Activated CD4-positive, alpha-beta T cell treated with anti-CD3 and anti-CD28 coated beads, Interleukin-2, Interleukin-6, amounts not matched to agents 100 ng/mL and 50 ng/mL, durations not matched to agents 16 hours and 8 hours (primary cell): ENCODE data around the gene TSEN54.
"Not testable (repeated sequence)": the region's sequence is repeated elsewhere in the genome, so short reads cannot be mapped to it uniquely, and the experiment has no call there.

Source experiments
- DNase-seq: peaks from one replicate; pipeline ENCODE4 v3.0.0-alpha.2; 2020

The TSEN54 gene

DNA sequence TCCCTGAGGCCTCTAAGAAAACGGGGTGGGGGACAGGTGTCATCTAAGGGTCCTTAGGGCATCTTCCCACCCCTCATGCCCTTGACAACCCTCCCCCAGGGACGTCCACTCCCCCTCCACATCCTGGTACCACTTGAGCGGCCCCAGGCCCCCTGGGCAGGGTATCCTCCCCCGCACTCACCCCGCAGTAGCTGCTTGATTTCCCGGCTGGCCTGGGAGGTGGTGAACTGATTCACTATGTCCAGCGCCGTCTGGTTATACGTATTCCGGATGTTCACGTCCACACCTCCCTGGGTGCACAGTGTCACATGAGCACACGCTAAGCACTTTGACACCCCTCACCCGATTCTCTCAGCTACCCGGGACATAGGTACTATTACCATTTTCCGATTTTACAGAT, 10.7 kb upstream of the TSEN54 start:
- no peak for DNase-seq

DNA sequence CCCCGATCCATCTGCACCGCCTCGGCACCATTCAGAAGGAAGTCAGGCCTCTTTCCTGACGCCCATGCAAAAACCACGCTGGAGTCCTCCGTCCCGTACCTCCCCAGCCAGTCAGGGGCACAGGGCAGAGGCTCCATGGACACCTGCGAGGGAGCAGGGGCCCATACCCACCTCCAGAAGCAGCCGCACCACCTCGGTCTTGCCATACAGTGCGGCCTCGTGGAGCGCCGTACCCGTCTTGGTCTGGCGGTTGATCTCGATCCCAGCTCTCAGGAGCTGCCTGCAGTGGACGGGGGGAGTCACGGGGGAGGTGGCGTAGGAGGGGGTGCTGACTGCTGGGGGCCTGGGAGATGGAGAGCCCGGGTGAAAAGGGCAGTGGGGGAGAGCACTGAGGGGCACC, 10.2 kb upstream of the TSEN54 start:
- DNase-seq: no peak

DNA sequence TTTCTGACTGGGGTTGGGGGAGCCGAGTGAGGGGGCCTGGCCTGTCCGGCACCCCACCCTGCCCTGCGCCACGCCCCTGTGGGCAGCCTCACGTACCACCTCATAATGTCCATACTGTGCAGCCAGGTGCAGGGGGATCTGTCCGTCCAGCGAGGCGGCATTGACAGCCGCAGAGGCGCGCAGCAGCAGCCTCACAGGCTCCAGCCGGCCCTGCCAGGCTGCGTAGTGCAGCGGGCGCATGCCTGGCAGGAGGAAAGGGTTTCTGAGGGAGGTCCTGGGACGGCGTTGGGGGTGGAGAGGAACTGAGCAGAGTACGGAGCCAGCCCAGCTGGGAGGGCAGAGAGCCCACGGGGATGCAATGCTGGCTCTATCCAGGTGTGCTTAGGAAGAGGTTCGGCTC, 9.4 kb upstream of the TSEN54 start:
- DNase-seq: no peak

DNA sequence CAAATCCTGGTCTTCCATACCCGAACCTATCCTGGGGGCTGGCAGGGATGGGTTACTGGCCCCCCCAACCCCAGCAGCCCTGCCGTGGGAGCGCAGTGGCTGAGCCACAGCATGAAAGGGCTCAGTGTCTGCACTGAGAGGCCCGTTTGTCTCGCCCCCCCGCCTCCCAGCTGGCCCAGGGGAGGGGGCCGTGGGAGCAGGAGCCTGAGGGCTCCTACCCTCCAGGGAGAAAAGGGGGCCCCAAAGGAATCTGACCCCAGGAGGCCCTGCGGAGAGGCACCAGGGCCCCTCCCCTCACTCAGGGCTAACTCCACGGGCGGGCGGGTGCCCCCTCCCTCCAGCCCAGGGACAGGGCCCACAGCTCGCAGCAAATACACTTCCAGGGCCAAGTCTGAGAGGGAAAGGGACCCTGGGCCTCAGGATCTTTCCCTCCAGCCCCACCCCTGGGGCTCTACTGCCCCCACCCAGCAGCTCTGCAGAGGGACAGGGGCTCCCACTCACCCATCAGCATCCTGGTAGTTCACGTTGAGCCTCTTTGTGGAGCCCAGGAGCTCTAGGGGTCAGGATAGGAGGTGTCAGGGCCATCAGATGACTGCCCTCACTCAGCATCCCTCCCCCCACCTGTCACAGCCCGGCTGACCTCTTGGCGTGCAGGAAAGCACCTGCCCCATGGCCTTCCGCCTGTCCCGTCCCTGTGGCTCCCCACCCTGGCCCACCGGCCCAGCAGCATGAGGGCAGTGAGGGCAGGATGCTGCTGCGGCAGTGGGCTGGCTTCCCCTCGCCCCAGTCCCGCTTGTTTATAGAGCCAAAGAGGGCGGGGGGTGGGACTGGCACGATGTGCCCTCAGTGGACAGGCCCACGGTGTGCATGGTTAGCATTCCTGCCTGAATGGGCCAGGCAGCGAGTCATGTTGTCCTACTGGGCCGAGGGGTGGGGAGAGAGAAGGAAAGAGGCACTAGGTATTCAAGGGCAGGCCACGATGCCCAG, 8.3 kb upstream of the TSEN54 start:
- DNase-seq: no peak

DNA sequence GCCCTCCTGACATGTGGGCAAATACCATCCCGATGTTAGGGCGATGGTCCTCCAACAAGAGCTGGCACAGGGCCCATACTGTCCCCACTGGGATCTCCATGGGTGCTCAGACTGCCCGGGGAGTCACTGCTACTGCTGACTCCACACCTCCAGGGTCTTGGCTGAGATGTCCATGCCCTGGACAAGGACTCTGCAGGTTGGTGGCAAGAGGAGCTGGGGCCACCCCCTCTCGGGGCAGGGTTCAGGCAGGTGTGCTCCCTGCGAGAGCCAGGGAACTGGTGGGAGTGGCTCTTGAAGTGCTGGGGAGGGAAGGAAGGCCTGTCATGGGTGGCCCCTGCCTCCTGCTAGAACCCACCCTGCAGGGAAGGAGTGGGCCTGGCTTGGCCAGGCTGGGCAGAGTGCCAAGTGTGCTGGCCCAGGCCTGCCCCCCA, 7.4 kb upstream of the TSEN54 start:
- no peak for DNase-seq

DNA sequence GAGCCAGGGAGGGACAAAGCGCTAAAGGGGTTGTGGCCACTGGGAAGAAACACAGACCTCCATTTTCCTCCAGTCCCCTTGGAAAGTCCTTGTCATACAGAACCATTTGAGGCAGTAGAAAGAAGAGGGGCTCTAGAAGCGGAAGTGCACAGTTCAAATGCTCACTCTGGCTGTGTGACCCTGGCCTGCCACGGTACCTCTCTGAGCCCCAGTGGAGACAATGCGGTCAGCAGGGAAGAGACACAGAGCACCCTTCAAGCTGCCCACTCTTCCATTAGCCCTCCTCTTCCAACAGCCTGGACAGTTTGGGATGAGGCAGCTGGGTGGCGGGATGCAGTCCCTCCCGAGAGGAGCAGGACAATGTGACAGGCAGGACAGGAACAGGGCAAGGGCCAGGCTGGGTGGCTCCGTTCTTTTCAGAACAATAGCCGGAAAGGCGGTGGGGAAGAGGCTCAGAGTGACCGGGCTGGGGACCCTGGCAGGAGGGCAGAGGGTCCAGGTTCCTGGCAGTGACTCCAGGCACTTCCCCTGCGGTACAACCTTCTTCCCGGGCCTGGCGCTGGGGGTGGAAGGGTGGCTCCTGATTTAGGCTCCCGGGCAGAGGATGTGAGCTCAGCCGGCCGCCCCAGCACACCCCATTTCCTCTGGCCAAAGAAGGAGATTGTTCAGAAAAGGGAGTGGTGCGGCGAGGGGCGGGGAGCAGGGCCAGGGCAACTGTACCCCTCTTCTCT, 6.6 kb upstream of the TSEN54 start:
- DNase-seq: no peak

DNA sequence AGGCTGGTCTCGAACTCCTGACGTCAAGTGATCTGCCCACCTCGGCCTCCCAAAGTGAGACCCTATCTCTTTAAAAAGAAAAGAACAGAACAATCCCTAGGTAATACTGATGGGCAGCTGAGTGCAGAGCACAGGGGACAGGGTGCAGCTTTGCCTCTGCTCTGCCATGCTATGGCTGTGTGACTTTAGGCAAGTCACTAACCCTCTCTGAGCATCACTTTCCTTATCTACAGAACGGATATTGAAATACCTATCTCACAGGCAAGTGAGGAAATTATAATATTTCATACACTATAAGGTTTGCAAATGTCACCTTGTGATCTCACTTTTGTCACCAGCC, 5.1 kb upstream of the TSEN54 start:
- no peak for DNase-seq

DNA sequence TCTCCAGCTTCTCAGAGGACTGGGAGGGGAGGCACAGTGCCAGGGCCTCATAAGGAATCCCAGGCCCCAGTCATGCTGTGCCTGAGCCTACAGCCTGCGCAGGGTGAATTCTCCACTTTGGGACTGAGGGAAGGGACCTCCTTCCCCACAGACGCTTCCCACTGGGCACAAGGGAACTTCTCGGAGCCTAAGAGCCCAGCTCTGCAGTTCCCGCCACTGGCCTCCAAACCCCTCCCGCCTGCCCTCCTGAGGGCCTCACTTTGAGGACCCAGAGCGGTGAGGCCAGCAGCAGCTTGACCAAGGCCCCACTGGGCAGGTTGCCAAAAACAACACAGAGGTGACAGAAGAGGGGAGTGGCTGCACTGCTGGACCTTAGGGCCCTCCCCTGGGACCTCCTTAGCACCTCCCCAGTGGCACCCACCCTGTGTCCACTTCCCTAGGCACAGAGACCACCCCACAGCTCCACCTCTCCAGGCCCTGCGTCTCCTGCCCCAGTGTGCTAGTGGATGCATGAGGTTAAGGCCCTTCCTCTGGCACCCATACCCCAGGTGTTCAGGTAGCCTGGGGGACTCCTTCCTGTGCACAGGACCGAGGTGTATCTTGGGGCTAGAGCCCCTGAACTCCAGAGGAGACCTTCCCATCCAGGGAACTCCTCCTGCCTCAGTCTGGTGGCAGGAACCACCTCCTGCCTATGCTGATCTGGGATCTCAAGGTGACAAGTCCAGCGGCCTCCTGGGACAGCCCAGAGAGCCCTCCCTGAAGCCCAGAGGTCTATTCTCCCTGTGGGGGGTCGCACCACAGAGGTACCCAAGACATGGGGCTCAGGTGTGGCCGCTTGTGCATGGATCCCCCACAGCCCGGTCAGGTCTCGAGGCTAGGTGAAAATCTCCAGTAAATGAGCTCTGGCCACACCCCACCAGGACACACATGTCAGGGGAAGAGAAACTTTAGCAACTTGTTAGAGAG, 4.4 kb upstream of the TSEN54 start:
- DNase-seq: no peak

DNA sequence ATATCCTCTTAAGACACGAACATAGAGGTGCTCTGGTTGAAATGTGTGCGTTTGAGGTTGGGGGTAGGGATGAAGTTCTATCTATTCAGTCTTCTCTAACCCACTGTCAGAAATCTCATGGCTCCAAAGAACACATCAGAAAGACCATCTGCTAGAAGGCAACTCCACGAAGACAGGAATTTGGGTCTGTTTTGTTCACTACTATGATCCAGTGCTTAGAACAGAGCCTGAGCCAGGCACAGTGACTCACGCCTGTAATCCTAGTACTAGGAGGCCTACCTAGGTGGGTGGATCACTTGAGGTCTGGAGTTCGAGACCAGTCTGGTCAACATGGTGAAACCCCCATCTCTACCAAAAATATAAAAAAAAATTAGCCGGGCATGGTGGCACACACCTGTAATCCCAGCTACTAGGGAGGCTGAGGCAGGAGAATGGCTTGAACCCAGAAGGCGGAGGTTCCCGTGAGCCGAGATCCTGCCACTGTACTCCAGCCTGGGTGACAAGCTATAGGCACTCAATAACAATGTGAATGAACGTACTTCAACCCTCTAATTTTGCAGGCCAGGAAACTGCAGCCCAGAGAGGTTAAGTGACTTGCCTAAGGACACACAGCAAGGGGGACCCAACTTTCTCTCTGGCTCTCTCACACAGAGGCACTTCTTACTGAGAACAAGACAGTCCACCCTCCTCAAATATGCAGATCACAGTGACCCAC, 3.2 kb upstream of the TSEN54 start:
- no peak for DNase-seq

DNA sequence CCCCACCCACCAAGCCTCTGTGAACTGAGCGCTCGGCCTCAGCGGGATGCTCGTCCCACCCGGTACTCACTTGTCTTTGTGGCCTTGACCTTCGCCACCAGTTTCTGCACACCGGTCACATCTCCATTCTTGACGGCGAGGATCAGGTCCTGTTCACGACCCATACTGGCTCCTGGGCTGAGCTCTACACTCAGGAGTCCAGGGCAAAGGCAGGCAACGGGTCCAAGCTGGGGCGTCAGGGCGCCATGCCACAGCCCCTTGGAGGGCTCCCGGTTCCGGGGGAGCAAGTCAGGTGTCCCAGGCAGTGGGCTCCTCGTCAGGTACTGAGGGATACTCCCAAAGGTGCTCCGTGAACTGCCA, 2.7 kb upstream of the TSEN54 start:
- no peak for DNase-seq

DNA sequence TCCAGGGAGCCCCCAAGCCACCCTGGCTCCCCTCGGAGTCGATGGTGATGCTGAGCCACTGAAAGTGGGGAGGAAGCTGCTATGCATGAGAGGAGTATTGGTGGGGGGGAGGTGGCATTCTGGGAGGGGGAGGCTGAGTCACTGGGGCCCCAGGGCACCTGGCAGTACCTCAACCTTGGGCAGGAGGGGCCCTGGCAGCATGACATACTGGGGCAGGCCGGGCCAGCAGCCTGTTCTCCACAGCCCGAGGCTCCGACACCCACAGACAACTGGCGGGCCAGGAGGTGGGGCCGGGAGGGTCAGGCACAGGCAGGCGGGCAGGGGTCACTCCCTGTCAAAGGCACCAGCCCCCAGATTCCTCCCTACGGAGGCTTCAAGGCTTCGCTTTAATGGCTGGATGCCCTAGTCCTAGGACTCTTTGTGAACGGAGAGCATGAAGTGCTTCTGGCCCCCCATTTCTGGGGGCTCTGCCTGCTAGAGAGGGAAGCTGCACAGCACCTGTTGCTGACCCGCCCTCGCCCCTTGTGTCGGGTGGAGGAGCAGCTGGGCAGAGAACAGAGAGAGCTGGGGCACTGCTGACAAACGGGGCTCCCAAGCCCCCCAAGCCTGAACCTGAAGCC, 1.9 kb upstream of the TSEN54 start:
- DNase-seq: no peak

DNA sequence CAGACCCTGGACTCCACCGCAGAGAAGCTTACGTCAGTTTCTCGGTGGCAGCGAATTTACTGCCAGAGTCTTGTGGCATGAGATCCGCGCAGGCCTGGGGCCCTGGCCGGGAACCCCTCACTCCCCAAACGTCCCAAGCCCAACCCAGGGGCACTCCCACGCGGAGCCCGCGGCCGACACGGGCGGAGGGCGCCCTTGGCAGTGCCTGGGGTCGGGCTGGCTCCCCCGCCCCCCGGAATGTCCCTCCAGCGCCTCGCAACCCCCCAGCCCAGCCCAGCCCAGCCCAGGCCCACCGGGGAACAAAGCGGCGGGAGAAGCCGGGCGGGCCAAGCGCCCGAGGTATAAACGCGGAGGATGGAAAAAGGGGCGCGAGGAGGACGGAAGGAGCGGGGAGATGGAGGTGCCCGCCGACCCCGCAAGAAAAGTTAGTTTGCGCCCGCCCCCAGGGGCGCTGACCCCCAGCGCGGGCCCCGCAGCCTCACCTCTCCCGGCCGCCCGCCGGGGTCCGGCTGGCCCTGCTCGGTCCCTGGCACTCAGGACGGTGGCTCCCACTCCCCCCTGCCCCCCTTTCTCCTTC, 1.3 kb upstream of the TSEN54 start:
- DNase-seq: no peak

DNA sequence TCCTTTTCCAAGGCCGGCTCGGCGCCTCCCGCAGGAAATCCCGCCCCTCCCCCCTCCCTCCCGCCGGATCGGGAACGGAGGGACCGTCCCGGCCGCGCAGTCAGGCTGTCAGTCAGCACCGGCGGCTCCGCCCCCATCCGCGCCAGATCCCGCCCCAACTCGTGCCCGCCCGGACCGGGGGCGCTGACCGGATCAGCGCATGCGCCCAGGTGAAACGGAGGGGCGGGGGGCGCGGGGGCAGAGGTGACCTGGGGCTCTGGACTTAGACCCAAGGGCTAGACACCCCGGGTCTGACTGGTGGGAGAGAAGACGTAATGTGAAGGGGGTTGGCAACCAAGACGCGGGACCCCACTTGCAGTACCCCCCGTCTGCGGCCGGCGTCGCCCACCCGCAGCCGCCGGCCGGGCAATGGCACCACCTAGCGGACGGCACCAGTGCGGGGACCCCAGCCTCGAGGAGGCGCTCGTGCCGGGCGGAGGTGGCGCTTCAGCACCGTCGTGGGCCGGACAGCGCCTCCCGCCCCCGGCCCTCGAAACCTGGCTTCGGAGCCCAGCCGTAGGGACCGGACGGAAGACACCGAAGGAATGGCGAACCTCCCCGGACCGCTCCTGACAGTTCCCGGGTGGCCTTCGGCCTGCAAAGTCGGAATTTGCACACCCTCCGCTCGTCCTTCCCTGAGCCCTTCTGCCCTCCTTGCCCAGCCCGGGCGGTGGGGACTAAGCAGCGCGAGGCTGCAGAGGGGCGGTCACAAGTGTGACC, 653 bp upstream of the TSEN54 start, which contains the start of gene CASKIN2:
Gene CASKIN2, minus strand, starts transcription at position 42 of the 759 bp plus-strand sequence. CDS start 1,733 bp downstream, outside the sequence.
- DNase-seq: peak; percentile 92

DNA sequence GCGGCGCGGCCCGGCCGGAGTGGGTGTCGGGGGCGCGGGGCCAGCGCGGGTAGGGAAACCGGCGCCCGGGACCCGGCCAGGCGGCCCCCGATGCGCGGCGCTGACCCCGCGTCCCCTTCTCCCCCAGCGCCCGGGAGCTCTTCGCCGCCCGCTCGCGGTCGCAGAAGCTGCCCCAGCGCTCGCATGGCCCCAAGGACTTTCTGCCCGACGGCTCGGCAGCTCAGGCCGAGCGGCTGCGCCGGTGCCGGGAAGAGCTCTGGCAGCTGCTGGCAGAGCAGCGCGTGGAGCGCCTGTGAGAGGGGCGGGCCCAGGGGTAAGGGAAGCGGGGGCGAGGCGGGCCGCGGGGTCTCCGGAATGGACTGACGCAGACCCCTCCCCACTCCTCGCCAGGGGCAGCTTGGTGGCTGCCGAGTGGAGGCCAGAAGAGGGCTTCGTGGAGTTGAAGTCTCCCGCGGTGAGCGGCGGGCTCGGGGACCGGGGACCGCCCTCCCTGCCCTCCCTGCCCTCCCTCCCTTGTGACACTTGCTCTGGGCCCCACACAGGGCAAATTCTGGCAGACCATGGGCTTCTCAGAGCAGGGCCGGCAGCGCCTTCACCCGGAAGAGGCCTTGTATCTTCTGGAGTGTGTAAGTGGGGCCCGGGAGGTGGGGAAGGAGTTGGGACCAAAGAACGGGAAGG, 430 bp downstream of the TSEN54 start:
- peak; percentile 46 for DNase-seq

DNA sequence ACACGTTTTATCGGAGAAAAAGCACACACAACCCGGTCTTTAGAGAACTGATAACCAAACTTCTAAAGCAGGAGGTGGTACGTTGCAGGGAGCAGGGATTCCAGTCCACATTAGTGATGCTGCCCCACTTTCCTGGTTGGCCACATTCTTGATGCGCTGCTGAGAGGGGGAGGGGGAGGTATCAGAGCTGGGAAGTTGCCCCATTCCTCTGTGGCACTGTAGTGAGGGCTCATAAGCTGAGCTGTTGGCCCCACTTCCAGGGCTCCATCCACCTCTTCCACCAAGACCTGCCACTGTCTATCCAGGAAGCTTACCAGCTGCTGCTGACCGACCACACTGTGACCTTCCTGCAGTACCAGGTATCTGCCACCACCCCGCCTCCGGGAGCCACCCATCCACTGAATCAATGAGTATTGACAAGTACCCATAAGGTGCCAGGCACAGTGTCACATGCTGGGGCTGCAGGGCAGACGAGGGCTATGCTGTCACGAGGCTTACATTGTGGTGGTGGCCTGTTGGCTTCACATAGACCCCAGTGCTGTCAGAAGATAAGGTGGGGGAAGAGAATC, 1.1 kb downstream of the TSEN54 start:
- DNase-seq: peak; percentile 57

DNA sequence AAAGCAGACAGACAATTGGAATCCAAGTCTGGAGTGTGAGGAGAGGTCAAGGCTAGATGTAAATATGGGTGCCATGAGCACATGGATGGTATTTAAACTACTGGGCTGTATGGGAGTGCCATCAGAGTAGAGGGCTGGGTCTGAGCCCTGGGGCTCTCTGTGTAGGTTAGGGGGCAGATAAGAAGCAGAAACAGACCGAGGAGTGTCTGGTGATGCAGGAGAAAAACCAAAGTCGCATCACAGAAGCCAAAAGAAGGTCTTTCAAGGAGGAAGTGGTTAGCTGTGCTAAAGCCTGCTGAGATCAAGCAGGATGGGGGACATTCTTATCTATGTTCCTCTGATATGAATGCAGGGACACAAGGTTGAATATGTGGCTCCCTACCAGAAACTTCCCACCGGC, 1.9 kb downstream of the TSEN54 start:
- peak; percentile 55 for DNase-seq

DNA sequence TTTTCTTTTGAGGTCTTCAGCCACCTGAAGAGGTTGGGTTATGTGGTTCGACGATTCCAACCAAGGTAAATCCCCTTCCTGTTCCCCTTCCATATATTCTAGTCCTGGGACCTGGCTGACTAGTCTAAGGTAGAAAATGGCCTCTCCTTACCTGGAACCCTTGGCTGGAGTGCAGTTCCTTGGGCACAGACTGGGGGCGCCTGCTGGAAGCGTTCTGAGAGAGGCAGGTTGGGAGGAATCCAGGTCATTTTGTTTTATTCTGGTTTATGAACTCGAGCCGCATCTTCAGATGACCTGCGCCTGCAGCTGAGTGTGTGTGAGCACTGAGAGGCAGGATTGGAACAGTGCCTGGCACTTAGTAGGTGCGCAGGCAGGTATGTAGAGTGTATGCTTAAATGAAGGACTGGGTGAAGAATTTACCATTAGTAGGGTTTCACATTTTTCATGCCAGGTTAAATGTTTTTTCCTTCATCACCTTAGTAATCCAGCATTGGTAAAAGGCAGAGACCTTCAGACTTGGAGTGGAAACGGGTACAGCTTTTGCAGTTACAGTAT, 2.7 kb downstream of the TSEN54 start:
- DNase-seq: no peak

DNA sequence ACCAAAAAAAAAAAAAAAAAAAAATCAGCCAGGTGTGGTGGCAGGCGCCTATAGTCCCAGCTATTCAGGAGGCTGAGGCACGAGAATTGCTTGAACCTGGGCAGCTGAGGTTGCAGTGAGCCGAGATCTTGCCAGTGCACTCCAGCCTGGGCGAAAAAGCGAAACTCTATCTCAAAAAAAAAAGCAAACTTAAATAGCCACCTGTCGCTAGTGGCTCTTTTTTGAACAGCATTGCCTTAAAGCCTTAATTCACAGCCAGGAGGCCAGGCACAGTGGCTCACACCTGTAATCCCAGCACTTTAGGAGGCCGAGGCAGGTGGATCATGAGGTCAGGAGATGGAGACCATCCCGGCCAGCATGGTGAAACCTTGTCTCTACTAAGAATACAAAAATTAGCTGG, 4.1 kb downstream of the TSEN54 start:
- not testable (repeated sequence) for DNase-seq

DNA sequence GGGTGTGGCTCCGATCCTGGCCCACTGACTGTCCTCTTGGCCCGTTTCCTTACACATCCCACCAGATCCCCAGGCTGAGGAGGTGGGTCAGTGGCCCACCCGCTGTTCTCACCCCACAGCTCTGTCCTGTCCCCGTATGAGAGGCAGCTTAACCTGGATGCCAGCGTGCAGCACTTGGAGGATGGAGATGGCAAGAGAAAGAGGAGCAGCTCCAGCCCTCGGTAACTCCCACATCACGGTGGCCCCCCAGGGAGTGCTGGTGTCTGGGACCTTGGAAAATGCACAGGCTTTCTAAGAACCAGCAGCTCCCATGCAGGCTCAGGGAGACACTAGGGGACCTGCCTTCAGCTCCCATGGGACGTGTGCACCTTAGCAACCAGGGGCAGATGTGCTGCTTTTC, 5.0 kb downstream of the TSEN54 start:
- DNase-seq: no peak
